ENCODE measurements around the gene DPH3.

DPH3 gene

DNA sequence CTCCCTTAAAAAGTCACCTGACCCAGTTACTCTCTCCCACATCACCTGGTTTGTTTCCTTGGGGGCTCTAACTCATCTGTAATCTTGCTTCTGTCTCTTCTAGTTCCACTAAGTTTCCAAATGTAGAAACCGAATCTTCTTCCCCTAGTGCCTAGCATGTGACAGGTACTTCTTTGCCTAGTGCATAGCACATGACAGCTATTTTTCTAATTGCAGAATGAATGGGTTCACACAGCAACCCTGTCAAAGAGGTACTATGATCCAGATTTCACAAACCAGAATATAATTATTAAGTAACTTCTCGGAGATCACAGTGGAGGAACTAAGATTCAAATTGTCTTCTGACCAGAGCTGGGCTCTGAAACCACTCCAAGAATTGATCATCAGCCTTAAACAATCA, 7.4 kb downstream of the DPH3 start:
- in situ Hi-C loops (cut with HindIII; ENCODE audit: low sequenced_read_pairs), result no loop called here

DNA sequence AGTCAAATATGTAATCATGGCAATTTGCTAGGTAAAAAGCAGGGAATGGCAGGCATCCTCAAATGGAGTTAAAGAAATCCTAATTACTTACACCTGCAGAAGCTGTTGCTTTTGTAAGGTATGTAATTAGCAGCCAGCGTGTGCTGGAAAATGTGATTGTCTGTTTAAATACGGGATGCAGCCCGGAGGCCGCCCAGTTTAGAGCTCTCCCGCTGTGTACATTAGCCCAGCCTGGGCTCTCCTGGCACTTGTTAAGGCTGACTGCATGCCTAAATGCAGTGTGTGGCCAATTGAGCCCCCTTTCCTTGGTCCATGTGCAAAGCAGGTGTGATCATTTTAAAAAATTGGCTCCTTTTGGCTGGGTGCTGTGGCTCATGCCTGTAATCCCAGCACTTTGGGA, 9.0 kb downstream of the DPH3 start:
- in situ Hi-C loops (cut with HindIII; ENCODE audit: low sequenced_read_pairs), result no loop called here

DNA sequence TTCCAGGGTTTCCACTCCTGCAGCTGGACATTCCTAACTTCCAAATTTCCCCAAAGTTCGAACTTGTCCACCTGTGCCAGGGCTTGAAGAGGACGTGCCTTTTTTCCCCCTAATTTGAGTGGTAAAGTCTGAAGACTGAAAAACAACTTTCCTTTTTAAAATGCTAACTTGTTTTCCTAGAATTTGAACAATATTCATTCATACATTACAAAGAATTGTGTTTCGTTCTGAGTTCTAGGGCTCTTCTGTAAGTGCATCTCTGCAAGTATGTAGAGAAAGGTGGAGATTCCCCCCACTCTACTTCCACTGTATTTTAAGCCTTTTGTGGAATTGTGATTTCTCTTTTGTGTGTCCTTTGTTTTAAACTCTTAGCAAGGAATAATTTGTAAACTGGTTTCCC, 9.4 kb downstream of the DPH3 start:
- in situ Hi-C loops (cut with HindIII; ENCODE audit: low sequenced_read_pairs), result no loop called here

DNA sequence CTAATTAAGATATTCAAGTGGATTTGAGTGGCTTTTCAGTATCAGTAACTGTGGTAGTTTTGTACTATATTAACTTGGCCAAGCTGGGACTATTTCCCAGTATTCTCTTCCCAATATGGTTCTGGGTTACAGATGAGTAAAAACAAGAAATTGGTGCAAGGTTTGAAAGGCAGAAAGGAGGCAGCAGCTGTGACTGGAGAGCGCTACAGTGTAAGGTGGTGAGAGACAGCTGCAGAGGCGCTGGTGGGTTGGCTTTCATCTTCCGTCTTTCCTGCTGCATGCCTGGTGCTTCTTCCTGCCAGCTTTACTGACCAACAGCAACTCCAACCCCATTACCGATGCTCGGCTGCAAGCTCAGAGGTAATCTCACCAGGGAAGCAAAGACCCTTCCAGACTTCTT, 9.8 kb downstream of the DPH3 start:
- in situ Hi-C loops (cut with HindIII; ENCODE audit: low sequenced_read_pairs), result no loop called here

DNA sequence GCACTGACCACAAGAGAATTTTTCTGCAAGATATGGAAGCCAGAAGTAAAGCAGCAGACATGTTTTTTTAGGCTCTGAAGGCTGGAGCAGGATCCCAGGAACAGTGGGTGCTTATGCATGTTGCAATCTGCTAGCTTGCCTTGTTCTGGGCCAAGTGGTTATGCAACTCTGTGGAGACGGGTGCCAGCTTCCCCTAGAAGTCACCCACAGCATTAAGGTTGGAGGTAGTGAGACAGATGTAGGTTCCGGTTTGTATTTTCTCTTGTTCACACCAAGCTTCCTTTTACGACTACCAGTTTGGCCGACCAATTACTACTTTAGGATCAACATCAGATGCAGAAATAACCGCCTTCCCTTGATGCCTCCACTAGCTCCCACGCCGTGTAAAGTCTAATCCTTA, 11.1 kb downstream of the DPH3 start:
- in situ Hi-C loops (cut with HindIII; ENCODE audit: low sequenced_read_pairs), result no loop called here

DNA sequence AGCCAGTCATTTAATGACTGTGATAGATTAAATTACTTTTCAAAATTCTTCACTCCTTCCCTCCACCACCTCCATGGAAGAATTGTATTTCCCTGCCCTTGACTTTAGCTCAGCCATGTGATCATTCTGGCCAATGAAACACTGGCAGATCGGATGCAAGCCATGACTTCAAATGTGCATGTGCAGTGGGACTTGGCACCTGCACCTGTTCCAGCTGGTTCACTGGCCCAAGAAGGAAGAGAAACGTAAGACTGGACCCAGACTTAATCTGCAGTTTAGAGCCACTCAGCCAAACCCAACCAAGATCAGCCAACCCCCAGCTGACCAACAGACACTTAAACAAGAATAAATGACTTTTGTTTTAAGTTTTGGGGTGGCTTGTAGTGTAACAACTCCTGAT, 11.8 kb downstream of the DPH3 start:
- in situ Hi-C loops (cut with HindIII; ENCODE audit: low sequenced_read_pairs), result no loop called here

DNA sequence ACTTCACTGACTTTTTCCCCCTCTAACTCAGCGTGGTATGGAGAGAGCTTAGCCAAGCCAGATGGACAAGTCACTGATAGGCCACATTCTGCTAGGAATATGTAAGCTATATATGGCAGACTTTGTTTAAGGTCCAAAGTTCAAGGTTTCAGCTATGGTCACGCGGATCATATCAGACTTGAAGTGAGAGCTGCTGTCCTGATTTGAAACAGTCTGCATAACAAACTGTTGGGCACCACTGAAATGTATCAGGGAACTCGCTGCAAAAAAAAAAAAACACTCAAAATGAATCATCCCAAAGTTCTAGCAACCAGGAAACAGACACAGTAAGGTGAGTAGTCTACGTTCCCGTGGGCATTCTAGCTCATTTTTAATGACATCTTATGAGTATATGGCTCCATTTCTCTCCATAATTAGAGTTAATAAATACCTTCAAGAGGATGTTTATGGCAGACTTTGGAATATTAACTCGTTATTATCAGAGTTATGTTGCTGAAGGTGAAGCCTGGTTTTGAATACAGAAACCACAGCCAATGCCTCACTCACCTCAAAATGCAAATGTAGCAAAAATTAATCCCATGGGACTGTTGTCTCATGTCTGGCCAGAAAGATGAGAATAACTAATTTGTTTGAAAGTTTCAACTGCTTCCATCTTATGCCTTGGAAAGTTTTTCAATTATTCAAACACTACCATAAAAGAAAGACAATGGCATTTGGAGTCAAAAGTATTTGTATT, 12.3 kb downstream of the DPH3 start:
- in situ Hi-C loops (cut with HindIII; ENCODE audit: low sequenced_read_pairs), result no loop called here

DNA sequence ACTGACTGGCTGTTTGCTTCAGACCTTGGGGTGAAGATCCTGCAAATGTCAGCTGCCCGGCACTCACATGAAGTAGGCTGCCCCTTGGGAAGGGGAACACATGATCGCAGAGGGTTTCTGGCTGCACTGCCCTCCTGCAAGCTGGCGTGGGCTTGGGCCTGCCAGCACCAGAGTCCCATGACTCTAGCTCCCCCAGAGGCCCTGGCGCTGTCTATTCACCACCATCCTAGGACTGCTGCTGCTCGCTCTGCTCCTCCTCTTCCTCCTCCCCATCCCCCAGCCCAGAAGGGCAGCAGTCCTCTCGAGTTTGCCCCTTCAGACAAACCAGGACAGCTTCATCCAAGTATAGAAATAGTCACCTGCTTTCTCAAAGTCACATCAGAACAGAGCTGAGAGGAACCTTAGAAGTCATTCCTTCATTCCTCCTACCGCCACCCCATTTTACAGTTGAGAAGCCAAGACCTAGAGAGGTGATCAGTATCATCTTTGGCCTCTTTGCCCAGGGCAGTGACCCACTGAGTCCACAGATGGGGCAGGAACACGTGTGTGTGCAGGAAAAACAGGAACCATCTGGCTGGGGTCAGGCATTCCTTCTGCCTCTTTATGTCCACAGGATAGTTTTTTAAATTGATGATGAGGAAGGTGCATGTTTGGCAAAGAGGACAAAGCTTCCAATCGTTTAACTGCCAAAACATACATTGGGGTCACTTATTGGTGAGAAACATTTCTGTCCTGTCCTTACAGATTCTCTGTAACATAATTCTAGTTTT, 13.2 kb downstream of the DPH3 start:
- in situ Hi-C loops (cut with HindIII; ENCODE audit: low sequenced_read_pairs), result no loop called here

DNA sequence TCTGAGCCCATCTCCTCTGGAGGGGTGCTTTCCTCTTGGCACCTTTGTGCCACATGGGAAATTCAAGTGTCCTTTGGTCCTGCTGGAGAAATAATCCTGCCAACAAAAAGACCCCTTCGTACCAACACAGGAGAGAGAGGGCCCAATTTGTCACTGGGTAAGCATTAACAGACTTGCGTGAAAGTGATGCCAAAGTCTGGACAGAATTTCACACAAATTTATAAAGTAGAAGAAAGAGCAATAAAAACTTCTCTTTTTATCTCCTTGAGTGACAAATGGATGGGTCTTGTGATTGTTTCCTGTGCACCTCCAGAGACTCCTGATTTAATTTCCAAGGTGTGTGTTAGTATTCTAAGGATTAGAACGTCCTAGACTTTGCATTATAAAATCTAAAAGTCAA, 14.9 kb downstream of the DPH3 start:
- in situ Hi-C loops (cut with HindIII; ENCODE audit: low sequenced_read_pairs), result no loop called here

DNA sequence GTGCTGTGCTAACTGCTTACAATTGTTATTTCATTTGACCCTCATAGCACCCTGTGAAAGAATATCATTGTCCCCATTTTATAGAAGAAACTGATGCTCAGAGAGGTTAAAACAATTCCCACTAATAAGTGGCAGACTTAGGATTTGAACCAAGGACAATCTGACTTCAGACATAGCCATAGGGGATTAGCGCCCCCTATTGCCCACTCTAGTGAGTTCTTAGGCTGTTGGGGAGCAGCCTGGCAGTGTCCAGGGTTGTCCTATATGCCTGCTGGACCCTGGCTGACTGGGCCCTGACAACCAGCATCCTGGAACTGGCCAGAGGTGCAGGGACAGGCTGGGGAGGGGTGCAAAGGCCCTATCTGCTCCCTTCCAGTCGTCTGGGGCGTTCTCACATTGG, 15.4 kb downstream of the DPH3 start:
- in situ Hi-C loops (cut with HindIII; ENCODE audit: low sequenced_read_pairs), result no loop called here

DNA sequence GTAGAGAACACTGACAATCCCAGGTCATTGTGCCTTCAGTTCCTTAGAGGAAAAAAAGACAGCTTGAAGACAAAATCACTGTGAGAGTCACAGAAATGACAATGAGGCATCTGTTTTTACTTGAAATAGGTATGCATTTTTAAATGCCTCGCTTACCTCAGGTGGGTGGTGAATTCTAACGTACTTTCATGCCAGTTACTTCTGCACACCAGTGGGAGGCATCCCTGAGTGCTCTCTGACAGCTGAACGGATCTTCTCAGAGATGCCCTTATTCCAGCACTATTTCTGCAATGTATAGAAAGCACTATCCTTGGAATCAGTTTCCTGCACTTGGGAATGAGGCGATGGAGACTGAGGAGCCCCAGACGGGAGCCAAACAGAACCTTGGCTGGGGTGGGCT, 16.2 kb downstream of the DPH3 start:
- in situ Hi-C loops (cut with HindIII; ENCODE audit: low sequenced_read_pairs), result no loop called here

DNA sequence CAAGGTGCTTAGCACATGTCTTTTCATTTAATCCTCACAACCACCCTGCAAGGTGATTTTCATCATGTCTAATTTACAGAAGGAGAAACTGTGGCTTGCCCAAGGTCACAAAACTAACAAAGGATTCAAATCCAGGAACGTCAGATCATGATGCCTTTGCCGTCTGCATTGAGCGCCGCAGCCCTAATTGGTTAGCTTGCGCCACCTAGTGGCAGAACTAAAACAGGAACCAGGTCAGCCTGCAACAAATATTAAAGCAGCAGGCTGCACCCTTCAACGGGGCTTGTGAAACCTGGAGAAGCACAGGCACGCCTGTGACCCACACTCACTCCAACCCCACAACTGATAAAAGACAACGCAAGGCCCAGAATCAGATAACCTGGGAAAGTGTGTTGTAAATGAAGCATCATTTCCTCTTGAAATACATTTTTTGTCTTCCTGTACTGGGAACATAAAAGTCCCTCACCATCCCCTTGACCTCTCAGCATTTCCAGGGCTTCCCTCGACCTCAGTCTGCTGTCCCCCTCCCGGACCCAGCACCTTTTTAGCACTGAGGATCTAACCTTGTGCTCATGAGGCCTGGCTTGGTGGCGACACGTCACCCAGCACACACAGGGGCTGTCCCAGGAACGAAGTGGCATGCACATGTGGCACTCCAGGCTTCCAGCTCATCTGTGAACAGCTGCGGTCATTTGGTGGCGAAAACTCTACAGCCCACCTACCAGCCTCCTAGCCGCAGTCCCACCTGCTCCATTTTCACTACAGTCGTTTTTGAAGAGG, 17.3 kb downstream of the DPH3 start:
- in situ Hi-C loops (cut with HindIII; ENCODE audit: low sequenced_read_pairs), result no loop called here

DNA sequence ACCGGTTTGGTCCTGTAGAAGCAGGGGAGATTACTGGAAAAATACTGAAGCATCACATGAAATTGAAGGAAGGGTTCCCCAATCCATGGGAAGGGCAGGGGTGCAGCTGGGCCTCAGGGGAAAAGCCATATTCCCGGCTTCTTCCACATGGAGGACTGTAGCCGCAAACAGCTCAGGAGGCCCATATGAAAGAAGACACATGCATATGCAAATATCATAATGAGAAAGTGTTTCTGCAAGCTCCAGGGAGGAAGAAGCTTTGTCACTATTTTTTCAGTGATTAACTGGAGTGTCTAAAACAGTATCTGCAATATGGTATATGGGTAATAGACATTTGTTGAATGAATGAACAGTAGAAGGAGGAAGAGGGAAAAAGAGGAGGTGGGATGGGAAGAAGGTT, 19.1 kb downstream of the DPH3 start:
- in situ Hi-C loops (cut with HindIII; ENCODE audit: low sequenced_read_pairs), result no loop called here

DNA sequence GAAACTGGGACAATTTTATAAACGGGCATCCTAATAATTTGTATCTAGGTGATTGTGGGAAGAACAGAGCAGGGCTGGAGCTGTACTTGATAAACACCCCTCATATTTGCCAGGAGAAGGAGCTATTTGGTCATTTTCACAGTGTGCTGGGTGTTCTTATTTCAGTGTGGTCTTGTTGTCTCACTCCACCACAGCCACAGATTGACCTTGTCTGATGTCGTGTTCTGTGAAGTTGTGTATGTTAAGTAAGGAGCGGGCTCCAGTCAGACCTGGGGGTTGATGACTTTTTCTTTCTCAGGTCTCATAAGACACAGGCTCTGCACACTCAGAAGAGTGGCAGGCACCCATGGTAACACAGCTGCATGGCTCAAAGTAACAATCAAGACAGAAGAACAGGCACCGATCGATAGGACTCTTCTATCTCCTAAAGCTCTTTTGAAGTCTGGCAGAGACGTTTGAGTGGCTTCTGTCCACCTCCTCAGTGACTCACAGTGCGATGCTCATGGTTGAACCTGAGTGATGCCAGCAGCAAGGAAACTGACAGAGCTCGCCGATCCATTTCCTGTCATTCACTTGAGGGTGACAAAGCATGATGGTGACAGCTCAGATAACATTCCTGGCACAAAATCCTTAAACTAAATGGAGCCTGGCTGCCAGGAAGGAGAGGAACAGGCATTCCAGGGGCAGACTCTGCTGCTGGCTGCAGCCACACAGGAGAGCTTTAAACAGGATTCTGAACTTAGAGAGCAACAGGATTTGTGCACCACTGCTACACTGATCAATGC, 20.8 kb downstream of the DPH3 start:
- in situ Hi-C loops (cut with HindIII; ENCODE audit: low sequenced_read_pairs), result no loop called here

DNA sequence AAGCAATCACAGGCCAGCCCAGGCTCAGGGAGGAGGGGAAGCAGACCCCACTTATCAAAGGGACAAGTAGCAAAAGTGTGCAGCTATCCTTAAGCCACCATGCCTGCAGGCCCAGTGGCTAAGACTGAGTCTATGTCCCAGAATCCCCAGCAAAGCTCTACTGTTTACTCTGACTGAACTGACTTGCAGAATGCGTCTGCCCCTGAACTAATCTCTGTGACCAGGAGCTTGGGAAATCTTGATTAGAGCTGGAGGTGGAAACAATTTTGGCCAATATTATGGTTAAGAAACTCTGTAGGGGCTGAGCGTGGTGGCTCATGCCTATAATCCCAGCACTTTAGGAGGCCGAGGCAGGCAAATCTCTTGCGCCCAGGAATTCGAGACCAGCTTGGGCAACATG, 22.6 kb downstream of the DPH3 start:
- in situ Hi-C loops (cut with HindIII; ENCODE audit: low sequenced_read_pairs), result no loop called here

DNA sequence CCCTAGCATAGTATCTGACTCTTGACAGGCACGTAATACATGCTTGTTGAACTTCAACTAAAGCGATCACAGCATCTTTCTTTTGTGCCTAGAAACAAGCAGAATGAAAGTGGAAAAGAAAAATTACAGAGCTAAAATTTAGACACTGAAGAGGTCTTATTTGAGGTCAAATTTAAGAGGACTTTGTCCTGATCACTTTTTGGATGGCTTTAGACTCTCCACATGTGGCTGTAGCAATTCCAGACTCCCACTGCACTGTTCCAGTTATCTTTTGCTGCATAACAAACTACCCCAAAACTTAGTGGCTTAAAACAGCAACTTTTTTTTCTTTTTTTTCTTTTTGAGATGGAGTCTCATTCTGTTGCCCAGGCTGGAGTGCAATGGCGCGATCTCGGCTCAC, 23.5 kb downstream of the DPH3 start:
- in situ Hi-C loops (cut with HindIII; ENCODE audit: low sequenced_read_pairs), result no loop called here

DNA sequence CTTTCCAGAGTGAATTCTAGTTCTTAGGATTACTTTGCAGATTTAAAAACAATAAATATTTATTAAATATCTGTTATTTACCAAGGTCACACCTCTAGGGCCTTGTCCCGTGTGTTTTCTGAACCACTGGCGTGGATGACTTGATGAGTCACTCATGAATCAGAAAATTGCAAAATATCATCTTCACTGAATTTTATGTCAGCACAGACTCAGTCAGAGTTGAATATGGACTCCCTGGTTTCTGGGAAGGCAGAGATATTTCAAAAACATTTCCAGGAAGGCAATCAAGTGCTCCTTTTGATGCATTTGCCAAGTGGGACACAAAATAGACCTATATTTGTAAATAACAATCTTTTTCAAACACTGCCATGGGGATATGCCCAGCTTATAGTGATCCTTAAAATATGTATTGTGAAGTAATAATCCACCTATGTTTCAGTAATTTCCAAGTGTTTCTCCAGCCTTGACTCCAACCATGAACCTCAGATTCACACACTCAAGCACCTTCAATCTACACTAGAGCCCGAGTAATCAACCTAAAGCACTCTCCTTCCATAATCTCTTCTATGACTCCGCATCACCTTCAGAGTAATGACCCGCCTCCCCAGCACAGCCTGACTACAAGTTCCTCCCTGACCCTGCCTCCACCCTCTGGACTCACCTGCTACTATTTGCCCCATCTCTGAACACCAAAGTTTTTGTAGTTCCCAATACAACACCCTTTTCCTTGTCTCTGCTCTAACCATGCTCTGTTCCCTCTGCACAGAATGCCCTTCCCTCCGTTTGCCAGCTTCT, 24.3 kb downstream of the DPH3 start:
- in situ Hi-C loops (cut with HindIII; ENCODE audit: low sequenced_read_pairs), result no loop called here

DNA sequence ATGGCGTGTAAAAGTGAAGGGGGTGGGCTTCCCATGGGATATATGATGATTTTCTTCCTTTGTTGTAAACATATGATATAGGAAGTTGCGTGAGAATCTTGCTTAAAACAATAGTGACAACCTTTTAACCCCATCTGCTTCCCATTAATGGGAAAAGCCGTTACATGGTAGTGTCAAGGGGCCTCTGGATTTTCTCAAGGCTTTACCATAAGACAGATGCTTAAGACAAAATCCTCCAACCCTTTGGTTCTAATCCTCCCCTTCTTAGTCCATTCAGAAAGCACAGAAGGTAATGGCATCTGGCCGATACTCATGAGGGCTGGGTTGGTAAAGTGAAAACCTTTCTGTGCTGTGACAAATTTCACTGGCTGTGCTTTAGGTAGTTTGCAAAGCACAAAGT, 25.0 kb downstream of the DPH3 start:
- in situ Hi-C loops (cut with HindIII; ENCODE audit: low sequenced_read_pairs), result no loop called here

DNA sequence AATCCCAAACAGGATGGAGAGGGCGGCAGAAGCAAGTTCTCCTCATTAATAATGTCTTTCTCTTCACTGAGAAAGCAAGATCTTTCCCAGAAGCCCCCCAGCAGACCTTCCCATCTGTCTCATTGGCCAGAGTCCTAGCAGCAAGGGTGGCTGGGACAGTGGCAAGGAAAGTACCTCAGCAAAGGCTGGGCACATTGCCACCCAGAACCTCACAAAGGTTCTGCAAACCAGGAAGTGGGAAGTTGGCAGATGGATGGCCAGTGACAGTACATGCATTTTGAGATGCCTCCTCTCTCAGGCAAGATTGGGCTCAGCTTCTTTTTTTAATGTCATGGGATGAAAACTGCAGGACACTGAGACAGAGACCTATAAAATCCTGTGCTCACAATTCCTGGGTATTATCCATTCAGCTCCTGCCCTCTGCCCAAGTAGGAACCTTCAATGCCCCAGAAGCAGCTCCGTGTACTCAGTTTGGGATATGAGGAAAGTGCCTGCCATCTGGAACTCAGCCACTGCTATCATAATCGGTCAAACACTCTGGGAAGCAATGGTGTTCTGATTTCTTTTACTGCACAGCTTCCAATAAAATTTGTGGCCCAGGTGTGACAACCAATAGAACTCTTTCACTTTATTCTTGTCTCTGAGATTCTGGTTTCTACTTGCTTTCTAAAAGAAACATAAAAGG, 25.5 kb downstream of the DPH3 start:
- in situ Hi-C loops (cut with HindIII; ENCODE audit: low sequenced_read_pairs), result no loop called here
